Spleen (tissue), 11 donors: ENCODE results near the gene SLC25A38. TPM values are rescaled to one million over a fixed set of nuclear protein-coding genes. Genes with fewer than 3 reads are reported as not detected.

Experiments used
- DNase-seq: peaks from one replicate; pipeline ENCODE4 v3.0.0-alpha.2; 2020
- H3K27ac ChIP-seq, 8 donors: fragments of 200-600 bp; sonication (generic) in 7 of 8; 1 replicate in 4 of 8; 2 replicates in 4 of 8; pipeline versions ENCODE4 v1.5.0 to v1.8.0; 2016 to 2021; ENCODE audit warnings: inconsistent platforms in 4 of 8, mild to moderate bottlenecking in 4 of 8, moderate library complexity in 1 of 8
- H3K27me3 ChIP-seq, 7 donors: fragments of 200-600 bp; sonication (generic) in 6 of 7; replicated peaks in 1 of 7; 1 replicate in 4 of 7; 2 replicates in 3 of 7; pipeline versions ENCODE4 v1.5.0 to v1.8.0; 2016 to 2021; ENCODE audit warnings: inconsistent platforms in 3 of 7, mild to moderate bottlenecking in 1 of 7
- H3K36me3 ChIP-seq, 6 donors: fragments of 200-600 bp; sonication (generic) in 5 of 6; 1 replicate in 4 of 6; 2 replicates in 2 of 6; pipeline versions ENCODE4 v1.5.0 to v1.8.0; 2016 to 2021; ENCODE audit warnings: inconsistent platforms in 2 of 6
- H3K4me1 ChIP-seq, 6 donors: fragments of 200-600 bp; sonication (generic) in 5 of 6; 1 replicate in 3 of 6; 2 replicates in 3 of 6; pipeline versions ENCODE4 v1.5.0 to v1.8.0; 2016 to 2021; ENCODE audit warnings: inconsistent platforms in 3 of 6
- H3K4me3 ChIP-seq, 8 donors: fragments of 200-600 bp; sonication (generic) in 7 of 8; 1 replicate in 4 of 8; 2 replicates in 4 of 8; pipeline versions ENCODE4 v1.5.0 to v1.8.0; 2016 to 2021; ENCODE audit warnings: inconsistent platforms in 4 of 8, mild to moderate bottlenecking in 4 of 8, moderate library complexity in 2 of 8
- H3K9me3 ChIP-seq, 8 donors: fragments of 200-600 bp; sonication (generic) in 7 of 8; 1 replicate in 4 of 8; 2 replicates in 4 of 8; pipeline versions ENCODE4 v1.5.0 to v1.8.0; 2016 to 2021; ENCODE audit warnings: inconsistent platforms in 4 of 8
- POLR2A ChIP-seq, 3 donors: fragments of 450-650 bp; IDR thresholded peaks; one replicate each; pipeline ENCODE4 v1.5.1; 2017; ENCODE audit warnings: antibody characterized with exemption in 3 of 3, mild to moderate bottlenecking in 1 of 3
- POLR2AphosphoS5 ChIP-seq, 3 donors: sonication (generic); formaldehyde crosslinking; IDR thresholded peaks; one replicate each; pipeline ENCODE4 v1.5.1; 2017; ENCODE audit warnings: antibody characterized with exemption in 3 of 3
- WGBS, 5 donors: extraction: QIAGEN DNeasy Blood & Tissue Kit in 3 of 5; methylation state at CpG; one replicate each; pipeline versions ENCODE4 v1.1.5 to v1.1.7; 2013 to 2018; 5-methylcytosine and 5-hydroxymethylcytosine counted together
- intact Hi-C: fragments of 100-400 bp; cut with DNase I; formaldehyde crosslinking; loops from one replicate; pipeline ENCODE4 v1.15.0; 2023; ENCODE audit warnings: low total_unique reads
- polyA plus RNA-seq, 3 donors: library from polyadenylated mRNA; stranded (reverse); fragments of 200-250 nt; gene quantifications; one replicate each; pipeline ENCODE4 v1.2.1, GENCODE V29; 2013
- total RNA-seq, 7 donors: library from RNA; depleted of rRNA in 3 of 7; stranded (reverse); fragments of >200 nt in 3 of 7; fragmentation: NEBNext Ultra II Directional in 4 of 7; extraction: Animal tissue kit (Norgen Biotek cat#: 25700) in 4 of 7; gene quantifications; one replicate each; pipeline versions ENCODE4 v1.1.0 to v1.2.1, GENCODE V29; 2016 to 2021
- TF ChIP-seq, protein P1 (sequence below), 11 experiments: fragments of 200-600 bp in 7 of 11; fragments of 450-650 bp in 4 of 11; sonication (generic) in 4 of 11; IDR thresholded peaks in 8 of 11; conservative IDR thresholded peaks in 3 of 11; 1 replicate in 7 of 11; 2 replicates in 4 of 11; pipeline versions ENCODE4 v1.4.0 to v1.8.0; 2016 to 2021; ENCODE audit warnings: antibody characterized with exemption in 11 of 11, inconsistent platforms in 4 of 11, mild to moderate bottlenecking in 1 of 11
- donor health status: healthy with polysubstance abuse.
- donor health status: DM: no; HTN: no; CAD: no; lungs with moderate emphysema.
- donor health status: DM: no; HTN: no; CAD: no.
- donor health status: Bipolar disorder and iron deficiency.
- donor health status: healthy.
- donor health status: DM: no; HTN: no; CAD: no.
- donor health status: DM: yes; HTN: yes; CAD: no.

Gene SLC25A38
- total and polyA plus RNA-seq, 10 donors: 23.7 to 38.4 (median 27.1) TPM

DNA sequence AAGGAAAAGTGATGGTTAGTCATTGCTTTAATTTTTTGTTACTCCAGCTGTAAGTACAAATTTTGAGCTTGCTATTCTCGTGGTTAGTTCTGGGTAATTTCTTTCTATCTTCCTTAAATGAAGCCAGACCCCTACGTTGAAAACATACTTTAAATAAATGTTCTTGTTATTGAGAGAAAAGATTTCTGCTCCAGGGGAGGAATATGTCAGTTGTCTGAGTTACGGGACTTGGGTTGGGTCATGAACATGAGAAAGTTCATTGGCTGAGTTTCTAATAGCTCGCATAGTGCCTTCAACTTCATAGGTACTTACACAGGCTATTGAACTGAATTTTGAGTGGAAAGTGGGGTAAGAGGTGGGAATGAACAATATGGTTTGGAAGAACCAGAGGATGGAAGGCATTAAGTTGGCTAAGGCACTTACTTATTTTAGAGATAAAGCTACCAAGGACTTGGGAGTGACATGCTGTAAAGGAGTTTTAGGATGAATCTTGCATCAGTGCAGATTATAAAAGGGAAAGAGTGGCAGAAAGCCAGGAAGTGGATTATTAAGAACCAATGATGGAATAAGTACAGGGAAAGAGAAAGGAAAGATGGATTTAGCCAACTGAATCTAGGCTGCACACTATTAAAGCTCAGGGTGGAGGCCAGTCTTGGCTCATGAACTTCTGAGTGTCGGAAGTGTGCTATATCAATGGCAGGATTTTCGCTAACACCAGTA, 24.8 kb downstream of the SLC25A38 start:
- Histone ChIP-seq H3K27ac (peak overlapping the region in 4 of 8 donors; percentile 1 to 92 (median 88)), H3K4me1 (peaks cover 27 to 57% (median 43%) of the 10 kb centered on the region in 6 donors), H3K27me3 (no peaks in the 10 kb centered on the region), H3K9me3 (no peaks in the 10 kb centered on the region), H3K36me3 (peaks cover 6 to 53% (median 50%) of the 10 kb centered on the region in 6 donors), H3K4me3 (peak overlapping the region in 7 of 8 donors; percentile 62 to 95 (median 85))
- intact Hi-C loops: no loop called here
- no peak for DNase-seq
- TF ChIP-seq POLR2A (IDR thresholded peaks at IDR 0.05) (no peak), POLR2AphosphoS5 (IDR thresholded peaks at IDR 0.05) (no peak)
- TF ChIP-seq, protein P1, sequence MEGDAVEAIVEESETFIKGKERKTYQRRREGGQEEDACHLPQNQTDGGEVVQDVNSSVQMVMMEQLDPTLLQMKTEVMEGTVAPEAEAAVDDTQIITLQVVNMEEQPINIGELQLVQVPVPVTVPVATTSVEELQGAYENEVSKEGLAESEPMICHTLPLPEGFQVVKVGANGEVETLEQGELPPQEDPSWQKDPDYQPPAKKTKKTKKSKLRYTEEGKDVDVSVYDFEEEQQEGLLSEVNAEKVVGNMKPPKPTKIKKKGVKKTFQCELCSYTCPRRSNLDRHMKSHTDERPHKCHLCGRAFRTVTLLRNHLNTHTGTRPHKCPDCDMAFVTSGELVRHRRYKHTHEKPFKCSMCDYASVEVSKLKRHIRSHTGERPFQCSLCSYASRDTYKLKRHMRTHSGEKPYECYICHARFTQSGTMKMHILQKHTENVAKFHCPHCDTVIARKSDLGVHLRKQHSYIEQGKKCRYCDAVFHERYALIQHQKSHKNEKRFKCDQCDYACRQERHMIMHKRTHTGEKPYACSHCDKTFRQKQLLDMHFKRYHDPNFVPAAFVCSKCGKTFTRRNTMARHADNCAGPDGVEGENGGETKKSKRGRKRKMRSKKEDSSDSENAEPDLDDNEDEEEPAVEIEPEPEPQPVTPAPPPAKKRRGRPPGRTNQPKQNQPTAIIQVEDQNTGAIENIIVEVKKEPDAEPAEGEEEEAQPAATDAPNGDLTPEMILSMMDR (IDR thresholded peaks at IDR 0.05 in 8 of 11, conservative IDR thresholded peaks at IDR 0.05 in 3 of 11): no peak
- 64 to 71% (median 67%) methylated on average over 6 of the region's 6 CpGs for WGBS, 5 donors

DNA sequence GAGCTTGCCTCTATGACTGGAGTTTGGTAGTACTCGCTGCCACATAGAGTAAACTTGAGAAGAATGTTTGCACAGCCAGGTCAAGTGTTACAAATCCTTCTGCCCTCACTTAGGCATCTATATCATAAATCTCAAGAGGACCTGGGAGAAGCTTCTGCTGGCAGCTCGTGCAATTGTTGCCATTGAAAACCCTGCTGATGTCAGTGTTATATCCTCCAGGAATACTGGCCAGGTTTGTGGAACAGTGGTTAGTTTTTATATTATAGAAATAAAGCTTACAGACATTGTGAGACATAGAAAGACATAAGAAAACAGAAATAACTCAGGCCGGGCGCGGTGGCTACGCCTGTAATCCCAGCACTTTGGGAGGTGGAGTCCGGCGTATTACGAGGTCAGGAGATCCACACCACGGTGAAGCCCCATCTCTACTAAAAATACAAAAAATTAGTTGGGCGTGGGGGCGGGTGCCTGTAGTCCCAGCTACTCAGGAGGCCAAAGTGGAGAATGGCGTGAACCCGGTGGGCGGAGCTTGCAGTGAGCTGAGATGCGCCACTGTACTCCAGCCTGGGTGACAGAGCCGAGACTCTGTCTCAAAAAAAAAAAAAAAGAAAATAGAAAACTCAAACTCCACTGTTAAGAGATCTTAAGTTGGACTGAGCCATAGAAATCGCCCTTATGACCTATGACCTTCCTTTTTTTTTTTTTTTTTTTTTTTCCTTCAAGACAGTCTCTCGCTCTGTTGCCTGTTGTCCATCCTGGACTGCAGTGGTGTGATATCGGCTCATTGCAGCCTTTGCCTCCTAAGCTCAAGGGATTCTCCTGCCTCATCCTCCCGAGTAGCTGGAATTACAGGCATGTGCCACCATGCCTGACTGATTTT, 25.6 kb downstream of the SLC25A38 start:
- no peak for DNase-seq
- H3K27me3 ChIP-seq: no peaks in the 10 kb centered on the region
- 69 to 83% (median 79%) methylated on average over 21 of the region's 21 CpGs for WGBS, 5 donors
- peak overlapping the region in 2 of 8 donors; percentile 84 to 92 for H3K27ac ChIP-seq
- H3K4me3 ChIP-seq: peak overlapping the region in 3 of 8 donors; percentile 62 to 89 (median 73)
- H3K36me3 ChIP-seq: peaks cover 9 to 61% (median 58%) of the 10 kb centered on the region in 6 donors
- H3K4me1 ChIP-seq: peaks cover 27 to 57% (median 43%) of the 10 kb centered on the region in 6 donors
- intact Hi-C loops: no loop called here
- no peak for TF ChIP-seq POLR2A (IDR thresholded peaks at IDR 0.05)
- TF ChIP-seq, protein P1 (IDR thresholded peaks at IDR 0.05 in 8 of 11, conservative IDR thresholded peaks at IDR 0.05 in 3 of 11): no peak
- no peak for TF ChIP-seq POLR2AphosphoS5 (IDR thresholded peaks at IDR 0.05)
- no peaks in the 10 kb centered on the region for H3K9me3 ChIP-seq

DNA sequence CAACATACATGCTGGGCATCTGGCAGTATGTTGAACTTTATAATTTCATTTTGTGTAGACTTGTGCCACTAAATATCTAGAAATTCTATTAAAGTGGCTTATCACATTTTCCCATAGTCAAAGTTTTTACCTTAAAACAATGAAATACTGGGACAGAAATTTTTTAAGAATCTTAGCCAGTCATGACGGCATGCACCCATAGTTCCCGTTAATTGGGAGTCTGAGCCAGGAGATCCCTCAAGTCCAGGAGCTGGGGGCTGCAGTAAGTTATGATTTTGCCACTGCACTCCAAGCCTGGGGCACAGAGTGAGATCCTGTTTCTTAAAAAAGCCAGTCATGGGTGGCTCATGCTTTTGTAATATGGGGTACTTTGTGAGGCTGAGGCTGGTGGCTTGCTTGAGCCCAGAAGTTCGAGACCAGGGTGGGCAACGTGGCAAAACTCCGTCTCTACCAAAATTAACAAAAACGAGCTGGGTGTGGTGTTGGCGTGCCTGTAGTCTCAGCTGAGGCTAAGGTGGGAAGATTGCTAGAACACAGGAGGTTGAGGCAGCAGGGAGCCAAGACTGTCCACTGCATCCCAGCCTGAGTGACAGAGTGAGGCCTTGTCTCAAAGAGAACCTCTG, 26.5 kb downstream of the SLC25A38 start:
- Histone ChIP-seq H3K9me3 (no peaks in the 10 kb centered on the region), H3K36me3 (peaks cover 9 to 70% (median 65%) of the 10 kb centered on the region in 6 donors), H3K27me3 (no peaks in the 10 kb centered on the region), H3K4me3 (no peak overlapping the region), H3K4me1 (peaks cover 27 to 57% (median 43%) of the 10 kb centered on the region in 6 donors), H3K27ac (no peak overlapping the region)
- intact Hi-C loops: no loop called here
- no peak for DNase-seq
- 72 to 88% (median 81%) methylated on average over 7 of the region's 7 CpGs for WGBS, 5 donors
- TF ChIP-seq, protein P1 (IDR thresholded peaks at IDR 0.05 in 8 of 11, conservative IDR thresholded peaks at IDR 0.05 in 3 of 11): no peak
- peak in 1 of 3 donors; percentile 19 for TF ChIP-seq POLR2AphosphoS5 (IDR thresholded peaks at IDR 0.05)
